ENCODE measurements around the gene PARD3. TPM values are rescaled to one million over a fixed set of nuclear protein-coding genes. Genes with fewer than 3 reads are reported as not detected.

The PARD3 gene
- total RNA-seq, 1 donor from 2014 or later: 26.0 TPM

DNA sequence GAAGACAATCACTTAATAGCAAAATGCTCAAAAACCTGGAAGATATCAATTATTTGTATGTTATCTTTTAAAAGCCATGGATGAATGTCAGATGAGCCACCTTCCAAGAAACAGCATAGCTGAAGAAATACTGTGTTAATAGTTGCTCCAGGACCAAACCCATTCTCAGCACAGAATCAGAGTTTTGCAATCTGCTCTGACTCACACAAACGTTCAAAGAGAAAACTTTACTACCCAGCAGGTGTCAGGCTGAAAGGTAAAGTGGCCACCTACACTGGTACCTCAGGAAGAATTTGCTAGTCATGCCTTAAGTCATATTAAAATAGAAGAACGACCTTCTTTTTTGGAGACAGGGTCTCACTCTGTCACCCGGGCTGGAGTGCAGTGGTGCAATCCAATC, 526.5 kb downstream of the PARD3 start:
- Mint-ChIP-seq H3K9me3 (ENCODE audit: low read depth) (no peaks in the 10 kb centered on the region), H3K27me3 (ENCODE audit: low read depth) (no peaks in the 10 kb centered on the region), H3K27ac (ENCODE audit: unreplicated experiment) (no peak overlapping the region), H3K36me3 (ENCODE audit: low read depth) (no peaks in the 10 kb centered on the region), H3K4me3 (ENCODE audit: unreplicated experiment) (no peak overlapping the region), H3K4me1 (ENCODE audit: low read depth) (peaks cover 34% of the 10 kb centered on the region)
- no peak for DNase-seq (ENCODE audit: low spot score)
- TF ChIP-seq CTCF (IDR thresholded peaks at IDR 0.05): no peak

DNA sequence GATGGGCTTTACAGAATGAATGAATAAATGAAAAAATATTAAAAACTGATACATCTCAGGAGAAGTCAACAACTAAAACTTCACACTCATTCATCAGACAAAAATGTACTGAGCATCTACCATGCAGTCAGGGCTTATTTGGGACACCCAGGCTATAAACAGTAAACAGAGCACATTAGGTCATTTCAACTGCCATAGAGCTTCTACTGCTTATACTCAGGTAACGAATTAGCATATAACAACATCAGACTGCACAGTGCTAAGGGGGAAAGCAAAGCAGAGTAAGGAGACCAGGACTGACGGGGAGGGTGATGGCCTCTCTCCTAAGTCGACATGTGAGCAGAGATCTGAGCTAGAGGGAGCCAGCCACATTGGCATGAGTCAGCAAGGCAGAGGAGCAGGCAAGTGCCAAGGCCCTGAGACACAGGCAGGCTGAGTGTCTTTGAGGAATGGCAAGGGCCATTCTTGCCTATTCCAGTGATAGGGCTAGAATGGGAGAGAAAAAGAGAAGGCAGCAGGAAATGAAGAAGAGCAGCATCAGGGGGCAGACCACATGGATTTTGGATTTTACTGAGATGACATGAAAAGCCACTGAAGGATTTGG, 528.9 kb downstream of the PARD3 start:
- H3K27me3 Mint-ChIP-seq (ENCODE audit: low read depth): no peaks in the 10 kb centered on the region
- TF ChIP-seq CTCF (IDR thresholded peaks at IDR 0.05): no peak
- DNase-seq (ENCODE audit: low spot score): no peak
- H3K4me3 Mint-ChIP-seq (ENCODE audit: unreplicated experiment): no peak overlapping the region
- H3K9me3 Mint-ChIP-seq (ENCODE audit: low read depth): no peaks in the 10 kb centered on the region
- H3K4me1 Mint-ChIP-seq (ENCODE audit: low read depth): peaks cover 30% of the 10 kb centered on the region
- H3K36me3 Mint-ChIP-seq (ENCODE audit: low read depth): no peaks in the 10 kb centered on the region
- no peak overlapping the region for H3K27ac Mint-ChIP-seq (ENCODE audit: unreplicated experiment)

GRCh38 chr10:34281661-34282582, 533.2 kb downstream of the PARD3 start:
- Mint-ChIP-seq H3K27me3 (ENCODE audit: low read depth) (no peaks in the 10 kb centered on the region), H3K36me3 (ENCODE audit: low read depth) (no peaks in the 10 kb centered on the region), H3K4me3 (ENCODE audit: unreplicated experiment) (no peak overlapping the region), H3K4me1 (ENCODE audit: low read depth) (peaks cover 41% of the 10 kb centered on the region), H3K27ac (ENCODE audit: unreplicated experiment) (no peak overlapping the region), H3K9me3 (ENCODE audit: low read depth) (no peaks in the 10 kb centered on the region)
- DNase-seq (ENCODE audit: low spot score): no peak
- no peak for TF ChIP-seq CTCF (IDR thresholded peaks at IDR 0.05)

DNA sequence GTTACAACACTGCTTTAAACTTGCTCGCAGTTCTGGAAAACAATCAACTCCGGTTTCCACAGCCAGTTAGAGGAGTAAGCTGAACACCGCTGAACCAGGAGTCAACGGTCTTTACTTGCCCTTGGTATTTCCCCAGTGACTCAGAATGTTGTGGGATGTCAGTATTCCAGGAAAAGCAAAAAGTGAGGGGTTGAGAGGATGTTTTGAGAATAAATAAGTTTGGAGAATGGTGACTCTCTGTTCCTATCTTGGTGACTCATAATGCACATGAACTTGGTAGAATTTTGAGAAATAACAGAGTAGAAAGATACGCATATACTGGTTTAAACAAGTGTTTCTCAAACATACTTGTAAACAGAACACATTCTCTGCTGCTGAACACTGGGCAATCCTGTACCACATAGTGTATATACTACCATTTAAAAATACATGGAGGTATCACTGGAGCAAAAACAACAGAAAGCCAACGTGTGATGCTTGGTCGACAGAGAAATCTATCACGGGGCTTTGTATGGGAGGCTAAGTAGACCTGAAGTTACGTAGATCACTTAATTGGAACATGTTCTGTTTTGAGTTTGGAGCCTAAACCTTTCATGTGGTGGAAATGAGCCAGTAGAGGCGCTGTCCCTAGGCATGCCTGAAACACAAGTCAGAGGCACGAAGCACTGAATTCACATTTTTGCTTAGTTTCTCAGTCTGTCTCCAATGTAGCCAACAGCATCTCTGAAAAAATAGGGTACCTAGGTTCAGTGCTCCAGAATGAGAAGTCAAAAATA, 534.3 kb downstream of the PARD3 start:
- H3K27me3 Mint-ChIP-seq (ENCODE audit: low read depth): no peaks in the 10 kb centered on the region
- H3K27ac Mint-ChIP-seq (ENCODE audit: unreplicated experiment): peak overlapping the region; percentile 87
- H3K9me3 Mint-ChIP-seq (ENCODE audit: low read depth): no peaks in the 10 kb centered on the region
- no peak for DNase-seq (ENCODE audit: low spot score)
- peak; percentile 72 for TF ChIP-seq CTCF (IDR thresholded peaks at IDR 0.05)
- peaks cover 37% of the 10 kb centered on the region for H3K4me1 Mint-ChIP-seq (ENCODE audit: low read depth)
- H3K36me3 Mint-ChIP-seq (ENCODE audit: low read depth): no peaks in the 10 kb centered on the region
- H3K4me3 Mint-ChIP-seq (ENCODE audit: unreplicated experiment): peak overlapping the region; percentile 23

- Mint-ChIP-seq H3K4me3 (ENCODE audit: unreplicated experiment) (no peak overlapping the region), H3K4me1 (ENCODE audit: low read depth) (peaks cover 18% of the 10 kb centered on the region), H3K9me3 (ENCODE audit: low read depth) (peaks cover 5% of the 10 kb centered on the region), H3K36me3 (ENCODE audit: low read depth) (no peaks in the 10 kb centered on the region), H3K27ac (ENCODE audit: unreplicated experiment) (no peak overlapping the region), H3K27me3 (ENCODE audit: low read depth) (no peaks in the 10 kb centered on the region)
- no peak for TF ChIP-seq CTCF (IDR thresholded peaks at IDR 0.05)
- no peak for DNase-seq (ENCODE audit: low spot score)
Measured at GRCh38 chr10:34275626-34276130, 539.4 kb downstream of the PARD3 start.

Measured in chondrocyte (in vitro differentiated cells).